MCF 10A (cell line): ENCODE results near the gene VAMP1. TPM values are rescaled to one million over a fixed set of nuclear protein-coding genes. Genes with fewer than 3 reads are reported as not detected.
"Not testable (repeated sequence)": the region's sequence is repeated elsewhere in the genome, so short reads cannot be mapped to it uniquely, and the experiment has no call there.

Experiments used
- BruUV-seq: library from RNA; stranded (reverse); fragments of 400-500 nt; replicated peaks from 2 replicates; lab custom pipeline; 2021; lab: Mats Ljungman, UMichigan
- CTCF ChIA-PET: fragments of 300-600 bp; sonication (Branson Sonifier 250); formaldehyde crosslinking; extraction: SDS; loops from one replicate; lab custom pipeline; 2021; ENCODE audit warnings: antibody characterized with exemption, inconsistent platforms; lab: Yijun Ruan, JAX
- POLR2A ChIA-PET: fragments of 300-600, 350-650 bp; sonication (Branson Sonifier 250); formaldehyde crosslinking; extraction: SDS; loops from one replicate; lab custom pipeline; 2020; ENCODE audit warnings: antibody characterized with exemption, inconsistent platforms; lab: Yijun Ruan, JAX
- DNase-seq: peaks from one replicate; pipeline ENCODE4 v3.0.0-alpha.2; 2018; ENCODE audit not compliant: unreplicated experiment
- H3K27ac Mint-ChIP-seq: one replicate; pipeline ENCODE4 v1.8.0; 2022; ENCODE audit warnings: mild to moderate bottlenecking, low read depth, mixed read lengths; ENCODE audit not compliant: unreplicated experiment
- H3K27me3 Mint-ChIP-seq: one replicate; pipeline ENCODE4 v1.8.0; 2022; ENCODE audit warnings: mixed read lengths; ENCODE audit not compliant: insufficient read depth, unreplicated experiment
- H3K36me3 Mint-ChIP-seq: one replicate; pipeline ENCODE4 v1.8.0; 2022; ENCODE audit warnings: mild to moderate bottlenecking, moderate library complexity, mixed read lengths; ENCODE audit not compliant: insufficient read depth, unreplicated experiment
- H3K4me1 Mint-ChIP-seq: one replicate; pipeline ENCODE4 v1.8.0; 2022; ENCODE audit warnings: mixed read lengths; ENCODE audit not compliant: insufficient read depth, unreplicated experiment
- H3K4me3 Mint-ChIP-seq: one replicate; pipeline ENCODE4 v1.8.0; 2022; ENCODE audit warnings: mild to moderate bottlenecking, moderate library complexity, mixed read lengths; ENCODE audit not compliant: unreplicated experiment
- H3K9me3 Mint-ChIP-seq: one replicate; pipeline ENCODE4 v1.8.0; 2022; ENCODE audit warnings: mixed read lengths; ENCODE audit not compliant: unreplicated experiment
- intact Hi-C: fragments of 100-400 bp; cut with micrococcal nuclease; formaldehyde crosslinking; loops from 2 replicates; pipeline ENCODE4 v1.14.1; 2022
- total RNA-seq: library from RNA; stranded (reverse); gene quantifications from 2 replicates; pipeline ENCODE4 v1.2.3, GENCODE V29; 2022
- TF ChIP-seq, protein P1 (sequence below): fragments of 200-600 bp; IDR thresholded peaks from one replicate; pipeline ENCODE4 v1.8.0; 2022; ENCODE audit warnings: antibody characterized with exemption, mild to moderate bottlenecking; ENCODE audit not compliant: unreplicated experiment

Gene VAMP1
- total RNA-seq, 1 experiment from 2014 or later, result 2.9 TPM

DNA sequence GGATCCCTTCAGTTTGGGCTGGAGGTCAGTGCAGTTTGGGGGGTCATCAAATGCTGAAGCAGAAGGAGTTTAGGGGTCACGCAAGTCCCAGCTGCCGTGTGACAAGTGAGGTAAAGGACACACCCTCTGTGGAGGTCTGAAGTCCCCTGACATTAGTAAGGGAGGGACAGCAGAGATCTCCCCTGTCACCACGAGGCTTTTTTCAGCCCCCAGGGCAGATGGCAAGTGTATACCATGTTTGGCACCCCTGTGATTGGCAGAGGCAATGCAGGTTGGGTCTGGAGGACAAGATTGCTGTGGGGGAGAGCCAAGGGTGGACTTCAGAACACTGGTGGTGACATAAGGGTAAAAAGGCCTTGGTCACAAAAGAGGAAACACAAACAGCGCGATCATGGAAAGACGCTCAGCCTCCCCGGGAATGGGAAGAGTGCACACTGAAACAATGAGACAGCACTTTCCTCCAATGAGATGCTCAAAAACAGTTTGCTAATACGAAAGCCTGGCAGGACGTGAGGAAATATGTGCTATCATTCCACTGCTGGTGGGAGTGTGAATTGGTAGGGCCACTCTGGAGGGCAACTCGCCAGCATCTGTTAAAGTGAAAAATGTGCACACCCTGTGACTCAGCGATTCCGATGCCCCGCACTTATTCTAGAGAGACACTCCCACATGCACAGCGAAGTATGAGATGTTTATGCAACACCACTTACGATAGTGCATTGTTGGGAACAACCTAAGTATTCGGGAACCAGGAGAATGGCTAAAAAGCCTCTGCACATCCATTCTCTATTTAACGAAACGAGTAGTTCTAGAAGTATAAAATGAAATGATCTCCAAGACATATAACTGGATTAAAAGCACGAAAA is 40.1 kb downstream of the VAMP1 start:
- POLR2A ChIA-PET, result interaction anchor here (1.8 to 2.2 kb wide), 2 partner anchors 21 to 55 kb away, joined by 5 to 6 read pairs; partner anchors contain the start of genes SCNN1A and TAPBPL
- Mint-ChIP-seq H3K27ac (peak overlapping the region; percentile 81), H3K9me3 (no peaks in the 10 kb centered on the region), H3K27me3 (no peaks in the 10 kb centered on the region), H3K36me3 (no peaks in the 10 kb centered on the region), H3K4me1 (peaks cover 17% of the 10 kb centered on the region), H3K4me3 (peak overlapping the region; percentile 60)
- TF ChIP-seq, protein P1, sequence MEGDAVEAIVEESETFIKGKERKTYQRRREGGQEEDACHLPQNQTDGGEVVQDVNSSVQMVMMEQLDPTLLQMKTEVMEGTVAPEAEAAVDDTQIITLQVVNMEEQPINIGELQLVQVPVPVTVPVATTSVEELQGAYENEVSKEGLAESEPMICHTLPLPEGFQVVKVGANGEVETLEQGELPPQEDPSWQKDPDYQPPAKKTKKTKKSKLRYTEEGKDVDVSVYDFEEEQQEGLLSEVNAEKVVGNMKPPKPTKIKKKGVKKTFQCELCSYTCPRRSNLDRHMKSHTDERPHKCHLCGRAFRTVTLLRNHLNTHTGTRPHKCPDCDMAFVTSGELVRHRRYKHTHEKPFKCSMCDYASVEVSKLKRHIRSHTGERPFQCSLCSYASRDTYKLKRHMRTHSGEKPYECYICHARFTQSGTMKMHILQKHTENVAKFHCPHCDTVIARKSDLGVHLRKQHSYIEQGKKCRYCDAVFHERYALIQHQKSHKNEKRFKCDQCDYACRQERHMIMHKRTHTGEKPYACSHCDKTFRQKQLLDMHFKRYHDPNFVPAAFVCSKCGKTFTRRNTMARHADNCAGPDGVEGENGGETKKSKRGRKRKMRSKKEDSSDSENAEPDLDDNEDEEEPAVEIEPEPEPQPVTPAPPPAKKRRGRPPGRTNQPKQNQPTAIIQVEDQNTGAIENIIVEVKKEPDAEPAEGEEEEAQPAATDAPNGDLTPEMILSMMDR, result no peak
- BruUV-seq, result no TSS peak
- CTCF ChIA-PET, result no interaction called here
- DNase-seq, result peak; percentile 99
- intact Hi-C loops, result loop anchor here (1.0 kb wide), 1 partner anchor 21 kb away; no protein-coding TSS in a partner anchor

GRCh38 chr12:6428326-6428725 is 42.2 kb downstream of the VAMP1 start:
- no TSS peak for BruUV-seq
- H3K9me3 Mint-ChIP-seq, result no peaks in the 10 kb centered on the region
- no peak for DNase-seq
- no peaks in the 10 kb centered on the region for H3K27me3 Mint-ChIP-seq
- ChIA-PET CTCF (interaction anchor here (0.6 to 1.1 kb wide), 8 partner anchors 13 to 221 kb away, joined by 3 to 7 read pairs (median 3); partner anchors contain the start of gene VAMP1), POLR2A (interaction anchor here (0.8 to 2.3 kb wide), 4 partner anchors 11 to 110 kb away, joined by 5 to 6 read pairs (median 5); partner anchors contain the start of genes SCNN1A and TAPBPL)
- intact Hi-C loops, result no loop called here
- TF ChIP-seq, protein P1, result no peak
- H3K36me3 Mint-ChIP-seq, result no peaks in the 10 kb centered on the region
- no peak overlapping the region for H3K4me3 Mint-ChIP-seq
- no peak overlapping the region for H3K27ac Mint-ChIP-seq
- peaks cover 22% of the 10 kb centered on the region for H3K4me1 Mint-ChIP-seq

GRCh38 chr12:6427796-6428195 is 42.7 kb downstream of the VAMP1 start:
- H3K4me1 Mint-ChIP-seq, result peaks cover 22% of the 10 kb centered on the region
- H3K36me3 Mint-ChIP-seq, H3K4me3 Mint-ChIP-seq, DNase-seq, intact Hi-C loops, H3K27ac Mint-ChIP-seq, H3K9me3 Mint-ChIP-seq, H3K27me3 Mint-ChIP-seq, BruUV-seq: not testable (repeated sequence)
- CTCF ChIA-PET, result interaction anchor here (0.6 to 1.1 kb wide), 6 partner anchors 38 to 232 kb away, joined by 3 to 7 read pairs (median 3); partner anchors contain the start of gene VAMP1
- POLR2A ChIA-PET, result interaction anchor here (1.1 to 2.3 kb wide), 2 partner anchors 10 to 24 kb away, joined by 5 to 6 read pairs; partner anchors contain the start of gene TAPBPL

DNA sequence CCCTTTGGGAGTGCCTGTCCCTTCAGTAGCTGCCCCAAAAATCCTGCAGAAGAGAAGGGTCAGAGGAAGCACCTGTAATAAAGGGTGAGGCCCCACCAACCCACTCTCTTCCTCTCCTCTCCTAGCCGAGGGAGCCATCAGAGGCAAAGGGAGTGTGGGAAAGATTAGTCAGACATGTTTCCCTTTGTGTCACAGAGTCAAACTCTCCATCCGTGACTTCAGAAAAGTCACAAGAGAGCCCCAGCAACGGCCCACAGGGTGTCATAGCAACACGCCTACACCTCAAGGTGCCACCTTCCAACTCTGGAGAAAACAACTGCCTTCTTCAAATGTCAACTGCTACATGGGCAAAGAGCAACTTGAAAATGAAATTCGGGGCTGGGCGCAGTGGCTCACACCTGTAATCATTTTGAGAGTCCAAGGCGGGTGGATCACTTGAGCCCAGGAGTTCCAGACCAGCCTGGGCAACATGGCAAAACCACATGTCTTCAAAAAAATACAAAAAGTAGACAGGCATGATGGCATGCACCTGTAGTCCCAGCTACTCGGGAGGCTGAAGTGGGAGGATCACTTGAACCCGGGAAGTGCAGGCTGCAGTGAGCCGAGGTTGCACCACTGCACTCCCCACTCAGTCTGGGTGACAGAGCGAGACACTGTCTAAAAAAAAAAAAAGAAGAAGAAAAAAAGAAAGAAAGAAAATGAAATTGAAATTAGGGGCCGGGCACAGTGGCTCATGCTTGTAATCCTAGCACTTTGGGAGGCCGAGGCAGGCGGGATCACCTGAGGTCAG is 43.4 kb downstream of the VAMP1 start:
- Mint-ChIP-seq H3K4me1 (peaks cover 22% of the 10 kb centered on the region), H3K4me3 (no peak overlapping the region), H3K9me3 (no peaks in the 10 kb centered on the region), H3K27me3 (no peaks in the 10 kb centered on the region), H3K27ac (no peak overlapping the region), H3K36me3 (no peaks in the 10 kb centered on the region)
- CTCF ChIA-PET, result interaction anchor here (0.6 to 5.5 kb wide), 5 partner anchors 29 to 231 kb away, joined by 3 to 99 read pairs (median 15); partner anchors contain the start of genes GAPDH and NOP2
- TF ChIP-seq, protein P1, result no peak
- BruUV-seq, result no TSS peak
- no peak for DNase-seq
- POLR2A ChIA-PET, result interaction anchor here (0.7 to 2.3 kb wide), 2 partner anchors 9 to 108 kb away, joined by 3 to 5 read pairs; no protein-coding TSS in a partner anchor
- intact Hi-C loops, result no loop called here
